Right renal pelvis (tissue), 4 donors: ENCODE results near the gene ZSWIM5. TPM values are rescaled to one million over a fixed set of nuclear protein-coding genes. Genes with fewer than 3 reads are reported as not detected.
"Not testable (repeated sequence)": the region's sequence is repeated elsewhere in the genome, so short reads cannot be mapped to it uniquely, and the experiment has no call there.

Experiments
- DNase-seq, 4 donors: peaks; one replicate each; pipeline ENCODE4 v3.0.0-alpha.2; 2013; ENCODE audit warnings: low read depth in 4 of 4, low spot score in 3 of 4, missing footprints in 1 of 4
- polyA plus RNA-seq, 4 donors: library from polyadenylated mRNA; unstranded; fragments of 120-200 nt; gene quantifications; one replicate each; pipeline ENCODE4 v1.2.1, GENCODE V29; 2013; ENCODE audit not compliant: insufficient read length in 4 of 4

ZSWIM5 gene
- polyA plus RNA-seq, 4 donors = 6.5 to 7.6 (median 7.0) TPM

- DNase-seq = no peak
These were observed 58.1 kb downstream of the ZSWIM5 start for GRCh38 chr1:45148209-45148825.

DNA sequence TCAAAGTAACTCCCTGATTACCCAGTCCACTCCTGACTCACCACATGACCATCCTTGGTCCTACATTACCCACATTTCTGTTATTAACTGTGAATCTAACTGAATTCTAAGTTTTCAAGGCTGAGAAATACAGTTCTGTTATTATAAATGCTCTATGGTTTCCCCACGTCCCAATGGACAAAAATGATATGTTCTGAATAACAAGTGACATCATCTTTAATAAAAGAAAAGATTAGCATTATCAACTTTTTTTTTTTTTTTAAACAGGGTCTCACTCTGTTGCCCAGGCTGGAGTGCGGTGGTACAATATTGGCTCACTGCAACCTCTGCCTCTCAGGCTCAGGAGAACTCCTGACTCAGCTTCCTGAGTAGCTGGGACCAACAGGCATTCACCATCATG is 59.6 kb downstream of the ZSWIM5 start:
- no peak for DNase-seq

GRCh38 chr1:45141247-45142003 is 65.0 kb downstream of the ZSWIM5 start:
- DNase-seq = no peak

GRCh38 chr1:45136984-45137383 is 69.4 kb downstream of the ZSWIM5 start:
- no peak for DNase-seq

- DNase-seq = no peak
These were observed 71.1 kb downstream of the ZSWIM5 start for GRCh38 chr1:45135316-45135715.

DNA sequence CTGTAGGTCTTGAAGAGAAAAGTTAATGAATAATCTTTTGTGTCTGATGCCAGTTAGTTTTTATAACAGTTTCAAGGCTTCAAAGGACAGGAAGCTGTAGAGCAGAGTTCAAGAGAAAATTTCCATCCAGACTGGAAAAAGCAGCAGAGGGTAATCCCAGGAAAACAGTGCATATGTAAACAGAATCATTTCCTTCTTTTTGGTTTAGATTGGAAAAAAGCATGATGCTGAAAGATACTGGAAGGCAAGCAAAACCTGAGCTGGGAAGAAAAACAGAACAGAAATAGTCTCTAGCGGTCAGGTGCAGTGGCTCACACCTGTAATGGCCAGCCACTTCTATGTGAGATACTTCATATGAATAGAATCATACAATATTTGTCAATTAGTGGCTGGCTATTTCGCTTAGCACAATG is 71.9 kb downstream of the ZSWIM5 start:
- DNase-seq = peak; percentile 3 to 19 (median 12)

DNA sequence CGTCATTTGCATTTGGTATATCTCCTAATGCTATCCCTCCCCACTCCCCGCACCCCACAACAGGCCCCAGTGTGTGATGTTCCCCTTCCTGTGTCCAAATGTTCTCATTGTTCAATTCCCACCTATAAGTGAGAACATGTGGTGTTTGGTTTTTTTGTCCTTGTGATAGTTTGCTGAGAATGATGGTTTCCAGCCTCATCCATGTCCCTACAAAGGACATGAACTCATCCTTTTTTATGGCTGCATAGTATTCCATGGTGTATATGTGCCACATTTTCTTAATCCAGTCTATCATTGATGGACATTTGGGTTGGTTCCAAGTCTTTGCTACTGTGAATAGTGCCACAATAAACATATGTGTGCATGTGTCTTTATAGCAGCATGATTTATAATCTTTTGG is 73.7 kb downstream of the ZSWIM5 start:
- DNase-seq = not testable (repeated sequence)

- no peak for DNase-seq
These were observed 83.0 kb downstream of the ZSWIM5 start for GRCh38 chr1:45123358-45123757.

- DNase-seq = no peak
These were observed 83.7 kb downstream of the ZSWIM5 start for GRCh38 chr1:45122724-45123123.

DNA sequence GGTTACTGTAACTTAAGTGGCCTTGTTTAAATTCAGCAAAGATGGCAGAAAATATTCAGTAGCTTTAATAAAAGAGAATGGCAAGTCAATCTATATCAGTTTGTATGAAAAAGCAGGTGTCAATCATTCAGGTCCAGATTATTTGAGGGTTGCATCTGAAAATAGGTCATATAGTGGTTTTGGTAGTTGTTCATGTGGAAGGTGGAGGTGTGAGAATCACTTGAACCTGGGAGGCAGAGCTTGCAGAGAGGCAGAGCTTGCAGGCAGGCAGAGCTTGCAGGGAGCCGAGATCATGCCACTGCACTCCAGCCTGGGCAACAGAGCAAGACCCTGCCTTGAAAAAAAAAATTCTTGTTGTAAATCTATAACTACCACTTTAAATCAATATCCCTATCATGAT is 88.6 kb downstream of the ZSWIM5 start:
- DNase-seq = no peak

GRCh38 chr1:45116820-45117219 is 89.6 kb downstream of the ZSWIM5 start:
- DNase-seq = no peak

GRCh38 chr1:45116340-45116739 is 90.1 kb downstream of the ZSWIM5 start:
- DNase-seq = no peak

DNA sequence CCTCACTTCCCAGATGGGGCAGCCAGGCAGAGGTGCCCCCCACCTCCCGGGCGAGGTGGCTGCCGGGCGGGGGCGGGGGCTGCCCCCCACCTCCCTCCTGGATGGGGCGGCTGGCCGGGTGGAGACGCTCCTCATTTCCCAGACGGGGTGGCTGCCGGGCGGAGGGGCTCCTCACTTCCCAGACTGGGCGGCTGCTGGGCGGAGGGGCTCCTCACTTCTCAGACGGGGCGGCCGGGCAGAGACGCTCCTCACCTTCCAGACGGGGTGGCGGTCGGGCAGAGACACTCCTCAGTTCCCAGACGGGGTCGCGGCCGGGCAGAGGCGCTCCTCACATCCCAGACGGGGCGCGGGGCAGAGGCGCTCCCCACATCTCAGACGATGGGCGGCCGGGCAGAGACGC is 91.2 kb downstream of the ZSWIM5 start:
- DNase-seq = not testable (repeated sequence)

- no peak for DNase-seq
These were observed 93.7 kb downstream of the ZSWIM5 start for GRCh38 chr1:45112661-45113060.

DNA sequence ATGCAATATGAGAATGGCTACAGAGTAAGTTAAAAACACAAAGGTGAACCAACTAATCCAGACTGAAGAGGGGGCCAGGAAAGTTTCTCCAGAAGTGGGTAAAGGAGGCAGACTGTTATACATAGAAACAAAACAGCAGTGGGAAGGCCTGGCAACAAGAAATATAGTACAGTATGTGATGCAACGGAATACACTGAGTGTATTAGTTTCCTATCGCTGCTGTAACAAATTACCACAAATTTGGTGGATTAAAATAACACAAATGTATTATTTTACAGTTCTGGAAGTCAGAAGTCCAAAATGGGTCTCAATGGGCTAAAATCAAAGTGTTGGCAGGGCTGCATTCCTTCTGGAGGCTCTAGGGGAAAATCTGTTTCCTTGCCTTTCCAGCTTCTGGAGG is 95.2 kb downstream of the ZSWIM5 start:
- DNase-seq = no peak

- no peak for DNase-seq
These were observed 98.6 kb downstream of the ZSWIM5 start for GRCh38 chr1:45107782-45108181.

DNA sequence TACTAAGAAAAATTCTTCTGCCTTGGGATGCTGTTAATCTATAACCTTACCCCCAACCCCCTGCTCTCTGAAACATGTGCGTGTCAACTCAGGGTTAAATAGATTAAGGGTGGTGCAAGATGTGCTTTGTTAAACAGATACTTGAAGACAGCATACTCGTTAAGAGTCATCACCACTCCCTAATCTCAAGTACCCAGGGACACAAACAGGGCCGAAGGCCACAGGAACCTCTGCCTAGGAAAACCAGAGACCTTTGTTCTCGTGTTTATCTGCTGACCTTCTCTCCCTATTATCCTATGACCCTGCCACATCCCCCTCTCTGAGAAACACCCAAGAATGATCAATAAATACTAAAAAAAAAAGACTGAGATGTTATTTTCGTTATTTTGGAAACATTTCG is 99.5 kb downstream of the ZSWIM5 start:
- DNase-seq = not testable (repeated sequence)

DNA sequence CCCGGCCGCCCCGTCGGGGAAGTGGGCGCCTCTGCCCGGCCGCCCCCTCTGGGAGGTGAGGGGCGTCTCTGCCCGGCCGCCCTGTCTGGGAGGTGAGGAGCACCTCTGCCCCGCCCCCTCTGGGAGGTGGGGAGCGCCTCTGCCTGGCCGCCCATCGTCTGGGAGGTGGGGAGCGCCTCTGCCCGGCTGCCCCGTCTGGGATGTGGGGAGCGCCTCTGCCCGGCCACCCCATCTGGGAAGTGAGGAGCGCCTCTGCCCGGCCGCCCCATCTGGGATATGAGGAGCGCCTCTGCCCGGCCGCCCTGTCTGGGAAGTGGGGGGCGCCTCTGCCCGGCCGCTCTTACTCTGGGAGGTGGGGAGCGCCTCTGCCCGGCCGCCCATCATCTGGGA is 100.3 kb downstream of the ZSWIM5 start:
- DNase-seq = not testable (repeated sequence)

GRCh38 chr1:45105486-45106155 is 100.8 kb downstream of the ZSWIM5 start:
- DNase-seq = not testable (repeated sequence)

GRCh38 chr1:45103534-45103933 is 102.9 kb downstream of the ZSWIM5 start:
- DNase-seq = no peak

GRCh38 chr1:45101947-45102346 is 104.5 kb downstream of the ZSWIM5 start:
- no peak for DNase-seq

DNA sequence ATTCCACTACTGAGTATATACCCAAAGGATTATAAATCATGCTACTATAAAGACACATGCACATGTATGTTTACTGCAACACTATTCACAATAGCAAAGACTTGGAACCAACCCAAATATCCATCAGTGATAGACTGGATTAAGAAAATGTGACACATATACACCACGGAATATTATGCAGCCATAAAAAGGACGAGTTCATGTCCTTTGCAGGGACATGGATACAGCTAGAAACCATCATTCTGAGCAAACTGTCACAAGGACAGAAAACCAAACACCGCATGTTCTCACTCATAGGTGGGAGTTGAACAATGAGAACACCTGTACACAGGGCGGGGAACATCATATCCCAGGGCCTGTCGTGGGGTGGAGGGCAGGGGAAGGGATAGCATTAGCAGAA is 104.9 kb downstream of the ZSWIM5 start:
- DNase-seq = not testable (repeated sequence)
